HepG2 (cell line): ENCODE measurements around the gene CNNM4. TPM values are rescaled to one million over a fixed set of nuclear protein-coding genes. Genes with fewer than 3 reads are reported as not detected.

ENCODE experiments used
- ARID4A ChIP-seq: sonication (generic); formaldehyde crosslinking; IDR thresholded peaks from 2 replicates; pipeline ENCODE4 v1.5.0; 2020; ENCODE audit warnings: mild to moderate bottlenecking, missing genetic modification reagents, borderline replicate concordance
- ASH2L ChIP-seq: fragments of 300-600, 200-600 bp; sonication (generic); IDR thresholded peaks from 2 replicates; pipeline ENCODE4 v1.7.0; 2017; ENCODE audit warnings: low read depth, mild to moderate bottlenecking, moderate library complexity, mixed read lengths, low read length; ENCODE audit not compliant: insufficient read length
- BORCS8-MEF2B ChIP-seq: sonication (generic); formaldehyde crosslinking; IDR thresholded peaks from 2 replicates; pipeline ENCODE4 v1.8.0; 2022; ENCODE audit warnings: mild to moderate bottlenecking, missing genetic modification reagents
- CHD4 ChIP-seq: fragments of 200-600 bp; sonication (generic); IDR thresholded peaks from 2 replicates; pipeline ENCODE4 v1.7.0; 2017; ENCODE audit warnings: mild to moderate bottlenecking, low read length, borderline replicate concordance
- HMGXB4 ChIP-seq, 2 experiments: sonication (generic) in 1 of 2; formaldehyde crosslinking in 1 of 2; IDR thresholded peaks; 2 replicates each; pipeline versions ENCODE4 v1.4.0 to v1.6.1; 2018 to 2020; ENCODE audit warnings: missing genetic modification reagents in 2 of 2, borderline replicate concordance in 1 of 2, low read depth in 1 of 2, mild to moderate bottlenecking in 1 of 2, missing biosample characterization in 1 of 2
- SMAD3 ChIP-seq: sonication (generic); formaldehyde crosslinking; IDR thresholded peaks from 2 replicates; pipeline ENCODE4 v1.4.0; 2020; ENCODE audit warnings: missing genetic modification reagents
- SMYD3 ChIP-seq: sonication (generic); formaldehyde crosslinking; IDR thresholded peaks from 2 replicates; pipeline ENCODE4 v1.8.1; 2023; ENCODE audit warnings: mild to moderate bottlenecking, missing genetic modification reagents
- SNAPC2 ChIP-seq: sonication (generic); formaldehyde crosslinking; IDR thresholded peaks from 2 replicates; pipeline ENCODE4 v1.8.1; 2022; ENCODE audit warnings: mild to moderate bottlenecking, missing genetic modification reagents
- U2AF2 ChIP-seq: fragments of 200-400 bp; formaldehyde crosslinking; IDR thresholded peaks from 2 replicates; pipeline ENCODE4 v1.6.1; 2017; ENCODE audit warnings: low read depth, mild to moderate bottlenecking, low read length
- ZNF224 ChIP-seq: sonication (generic); formaldehyde crosslinking; IDR thresholded peaks from 2 replicates; pipeline ENCODE4 v1.5.0; 2020; ENCODE audit warnings: mild to moderate bottlenecking, missing genetic modification reagents
- ZNF280D ChIP-seq: sonication (generic); formaldehyde crosslinking; IDR thresholded peaks from 2 replicates; pipeline ENCODE4 v1.5.1; 2020; ENCODE audit warnings: mild to moderate bottlenecking, missing genetic modification reagents
- ZNF891 ChIP-seq: sonication (generic); formaldehyde crosslinking; IDR thresholded peaks from 2 replicates; pipeline ENCODE4 v1.5.0; 2020; ENCODE audit warnings: mild to moderate bottlenecking, missing genetic modification reagents
- ZUFSP ChIP-seq: sonication (generic); formaldehyde crosslinking; IDR thresholded peaks from 2 replicates; pipeline ENCODE4 v1.9.0; 2021; ENCODE audit warnings: missing genetic modification reagents, mild to moderate bottlenecking, borderline replicate concordance
- polyA plus RNA-seq, 8 experiments: library from polyadenylated mRNA; depleted of rRNA in 3 of 8; stranded (reverse) in 7 of 8; unstranded in 1 of 8; fragments of >200 nt; fragmentation: Illumina TruSeq in 4 of 8; extraction: Trizol in 4 of 8; gene quantifications; 2 replicates each; pipeline versions ENCODE4 v1.2.1 to v1.2.3, GENCODE V29; 2011 to 2016; ENCODE audit warnings: low read depth in 4 of 8, missing spikeins in 1 of 8, mixed read lengths in 1 of 8; ENCODE audit not compliant: insufficient read depth in 1 of 8
- total RNA-seq, 5 experiments: library from RNA; depleted of rRNA; stranded (reverse); fragments of >200 nt; fragmentation: Illumina TruSeq; extraction: Trizol; gene quantifications; 2 replicates each; pipeline ENCODE4 v1.2.3, GENCODE V29; 2016; ENCODE audit warnings: low read depth in 1 of 5

Gene CNNM4
- total and polyA plus RNA-seq, 2 of the 13 experiments (the other 11 are each of a cell fraction or from before 2014, with no cell fraction given): 5.9 to 8.4 TPM

GRCh38 chr2:96739633-96740428 lies 20.9 kb upstream of the CNNM4 start, which contains the start of gene LMAN2L (continued):
- TF ChIP-seq ARID4A (CRISPR knock-in tag) (peak; percentile 88), SMAD3 (CRISPR knock-in tag) (no peak), ASH2L (peak; percentile 85), U2AF2 (peak; percentile 94), SMYD3 (CRISPR knock-in tag) (0 out of 2 replicates have a peak, but pooled peaks have one; percentile 56), ZNF224 (no peak), BORCS8-MEF2B (CRISPR knock-in tag) (peak; percentile 71), ZNF891 (CRISPR knock-in tag) (peak; percentile 79), HMGXB4 (CRISPR knock-in tag; IDR thresholded peaks at IDR 0.05; ENCODE audit: borderline replicate concordance in 1 of 2, low read depth in 1 of 2) (peak in 1 of 2 experiments; percentile 84; a peak in 2 of 4 replicates), SNAPC2 (peak; percentile 57), ZUFSP (no peak), CHD4 (no peak), ZNF280D (no peak)
